VCaP (cell line): ENCODE results near the gene ZNF319.
"Not testable (repeated sequence)": the region's sequence is repeated elsewhere in the genome, so short reads cannot be mapped to it uniquely, and the experiment has no call there.

Experiments
- H3K27ac ChIP-seq: fragments of 450-650 bp; 2 replicates; pipeline ENCODE4 v1.5.1; 2017
- CTCF ChIP-seq: fragments of 450-650 bp; conservative IDR thresholded peaks from 2 replicates; pipeline ENCODE4 v1.5.1; 2017; ENCODE audit warnings: mild to moderate bottlenecking, moderate library complexity

Gene ZNF319

GRCh38 chr16:58013201-58013956 is 12.9 kb upstream of the ZNF319 start:
- no peak overlapping the region for H3K27ac ChIP-seq
- TF ChIP-seq CTCF: no peak

GRCh38 chr16:58012481-58012880 is 12.0 kb upstream of the ZNF319 start:
- no peak for TF ChIP-seq CTCF
- H3K27ac ChIP-seq: no peak overlapping the region

GRCh38 chr16:58011652-58012051 is 11.2 kb upstream of the ZNF319 start:
- no peak overlapping the region for H3K27ac ChIP-seq
- TF ChIP-seq CTCF: no peak

- no peak overlapping the region for H3K27ac ChIP-seq
- TF ChIP-seq CTCF: no peak
Observed at GRCh38 chr16:58010886-58011285, 10.4 kb upstream of the ZNF319 start.

- H3K27ac ChIP-seq: no peak overlapping the region
- no peak for TF ChIP-seq CTCF
Observed at GRCh38 chr16:58009856-58010416, 9.5 kb upstream of the ZNF319 start.

GRCh38 chr16:58004736-58005135 is 4.3 kb upstream of the ZNF319 start:
- H3K27ac ChIP-seq: not testable (repeated sequence)

GRCh38 chr16:58002936-58003335 is 2.5 kb upstream of the ZNF319 start:
- TF ChIP-seq CTCF: no peak
- H3K27ac ChIP-seq: no peak overlapping the region

- no peak overlapping the region for H3K27ac ChIP-seq
- no peak for TF ChIP-seq CTCF
Observed at GRCh38 chr16:58002416-58002800, 1.9 kb upstream of the ZNF319 start.
